Ishikawa (cell line): ENCODE measurements around the gene PLXNA3.

ENCODE experiments used
- CEBPB ChIP-seq: IDR thresholded peaks from 2 replicates; pipeline ENCODE4 v1.6.1; 2012
- CREB1 ChIP-seq: IDR thresholded peaks from 2 replicates; pipeline ENCODE4 v1.6.1; 2012; ENCODE audit warnings: low read depth
- EGR1 ChIP-seq: IDR thresholded peaks from 2 replicates; pipeline ENCODE4 v1.6.1; 2012
- EP300 ChIP-seq: IDR thresholded peaks from 2 replicates; pipeline ENCODE4 v1.6.1; 2012; ENCODE audit warnings: borderline replicate concordance
- FOXM1 ChIP-seq: IDR thresholded peaks from 2 replicates; pipeline ENCODE4 v1.6.1; 2012; ENCODE audit warnings: low read depth, borderline replicate concordance
- NFIC ChIP-seq: IDR thresholded peaks from 2 replicates; pipeline ENCODE4 v1.6.1; 2012
- RAD21 ChIP-seq: IDR thresholded peaks from 2 replicates; pipeline ENCODE4 v1.6.1; 2012; ENCODE audit warnings: low read depth
- TAF1 ChIP-seq: IDR thresholded peaks from 2 replicates; pipeline ENCODE4 v1.6.1; 2012; ENCODE audit warnings: low read depth, mild to moderate bottlenecking
- TCF12 ChIP-seq: IDR thresholded peaks from 2 replicates; pipeline ENCODE4 v1.6.1; 2012; ENCODE audit warnings: low read depth
- TEAD4 ChIP-seq: IDR thresholded peaks from 2 replicates; pipeline ENCODE4 v1.6.1; 2012
- YY1 ChIP-seq: IDR thresholded peaks from 2 replicates; pipeline ENCODE4 v1.6.1; 2012; ENCODE audit warnings: low read depth
- ZBTB7A ChIP-seq: IDR thresholded peaks from 2 replicates; pipeline ENCODE4 v1.6.1; 2012; ENCODE audit warnings: low read depth
- TF ChIP-seq, protein P1 (sequence below): IDR thresholded peaks from 2 replicates; pipeline ENCODE4 v1.6.1; 2012
- TF ChIP-seq, protein P2 (sequence below): IDR thresholded peaks from 2 replicates; pipeline ENCODE4 v1.6.1; 2012; ENCODE audit warnings: low read depth, mild to moderate bottlenecking
- TF ChIP-seq, protein P3 (sequence below): IDR thresholded peaks from 2 replicates; pipeline ENCODE4 v1.6.1; 2012

PLXNA3 gene

DNA sequence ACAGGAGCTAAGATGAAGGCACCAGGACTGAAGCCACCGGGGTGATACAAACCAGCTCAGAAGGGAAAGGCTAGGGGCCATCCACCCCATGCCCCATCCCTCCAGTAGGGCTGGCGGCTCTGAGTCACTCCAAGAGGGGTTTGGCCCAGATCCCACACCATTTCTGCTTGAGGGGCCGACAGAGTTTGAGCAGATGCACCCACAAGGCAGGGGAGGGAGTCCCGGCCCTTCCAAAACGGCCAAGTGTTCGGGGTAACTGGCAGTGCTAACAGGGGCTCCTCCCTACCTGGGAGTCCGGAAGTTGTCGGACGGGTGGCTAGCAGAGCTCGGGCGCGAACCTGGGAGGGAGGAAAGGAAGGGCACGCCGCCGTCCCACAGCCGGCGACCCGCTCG, 31.9 kb downstream of the PLXNA3 start:
- TF ChIP-seq TCF12 (no peak), FOXM1 (no peak), NFIC (no peak), YY1 (no peak), TEAD4 (no peak)
- TF ChIP-seq, protein P1, sequence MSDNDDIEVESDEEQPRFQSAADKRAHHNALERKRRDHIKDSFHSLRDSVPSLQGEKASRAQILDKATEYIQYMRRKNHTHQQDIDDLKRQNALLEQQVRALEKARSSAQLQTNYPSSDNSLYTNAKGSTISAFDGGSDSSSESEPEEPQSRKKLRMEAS: no peak
- TF ChIP-seq, protein P2, sequence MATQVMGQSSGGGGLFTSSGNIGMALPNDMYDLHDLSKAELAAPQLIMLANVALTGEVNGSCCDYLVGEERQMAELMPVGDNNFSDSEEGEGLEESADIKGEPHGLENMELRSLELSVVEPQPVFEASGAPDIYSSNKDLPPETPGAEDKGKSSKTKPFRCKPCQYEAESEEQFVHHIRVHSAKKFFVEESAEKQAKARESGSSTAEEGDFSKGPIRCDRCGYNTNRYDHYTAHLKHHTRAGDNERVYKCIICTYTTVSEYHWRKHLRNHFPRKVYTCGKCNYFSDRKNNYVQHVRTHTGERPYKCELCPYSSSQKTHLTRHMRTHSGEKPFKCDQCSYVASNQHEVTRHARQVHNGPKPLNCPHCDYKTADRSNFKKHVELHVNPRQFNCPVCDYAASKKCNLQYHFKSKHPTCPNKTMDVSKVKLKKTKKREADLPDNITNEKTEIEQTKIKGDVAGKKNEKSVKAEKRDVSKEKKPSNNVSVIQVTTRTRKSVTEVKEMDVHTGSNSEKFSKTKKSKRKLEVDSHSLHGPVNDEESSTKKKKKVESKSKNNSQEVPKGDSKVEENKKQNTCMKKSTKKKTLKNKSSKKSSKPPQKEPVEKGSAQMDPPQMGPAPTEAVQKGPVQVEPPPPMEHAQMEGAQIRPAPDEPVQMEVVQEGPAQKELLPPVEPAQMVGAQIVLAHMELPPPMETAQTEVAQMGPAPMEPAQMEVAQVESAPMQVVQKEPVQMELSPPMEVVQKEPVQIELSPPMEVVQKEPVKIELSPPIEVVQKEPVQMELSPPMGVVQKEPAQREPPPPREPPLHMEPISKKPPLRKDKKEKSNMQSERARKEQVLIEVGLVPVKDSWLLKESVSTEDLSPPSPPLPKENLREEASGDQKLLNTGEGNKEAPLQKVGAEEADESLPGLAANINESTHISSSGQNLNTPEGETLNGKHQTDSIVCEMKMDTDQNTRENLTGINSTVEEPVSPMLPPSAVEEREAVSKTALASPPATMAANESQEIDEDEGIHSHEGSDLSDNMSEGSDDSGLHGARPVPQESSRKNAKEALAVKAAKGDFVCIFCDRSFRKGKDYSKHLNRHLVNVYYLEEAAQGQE: no peak
- TF ChIP-seq, protein P3, sequence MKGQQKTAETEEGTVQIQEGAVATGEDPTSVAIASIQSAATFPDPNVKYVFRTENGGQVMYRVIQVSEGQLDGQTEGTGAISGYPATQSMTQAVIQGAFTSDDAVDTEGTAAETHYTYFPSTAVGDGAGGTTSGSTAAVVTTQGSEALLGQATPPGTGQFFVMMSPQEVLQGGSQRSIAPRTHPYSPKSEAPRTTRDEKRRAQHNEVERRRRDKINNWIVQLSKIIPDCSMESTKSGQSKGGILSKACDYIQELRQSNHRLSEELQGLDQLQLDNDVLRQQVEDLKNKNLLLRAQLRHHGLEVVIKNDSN: no peak

DNA sequence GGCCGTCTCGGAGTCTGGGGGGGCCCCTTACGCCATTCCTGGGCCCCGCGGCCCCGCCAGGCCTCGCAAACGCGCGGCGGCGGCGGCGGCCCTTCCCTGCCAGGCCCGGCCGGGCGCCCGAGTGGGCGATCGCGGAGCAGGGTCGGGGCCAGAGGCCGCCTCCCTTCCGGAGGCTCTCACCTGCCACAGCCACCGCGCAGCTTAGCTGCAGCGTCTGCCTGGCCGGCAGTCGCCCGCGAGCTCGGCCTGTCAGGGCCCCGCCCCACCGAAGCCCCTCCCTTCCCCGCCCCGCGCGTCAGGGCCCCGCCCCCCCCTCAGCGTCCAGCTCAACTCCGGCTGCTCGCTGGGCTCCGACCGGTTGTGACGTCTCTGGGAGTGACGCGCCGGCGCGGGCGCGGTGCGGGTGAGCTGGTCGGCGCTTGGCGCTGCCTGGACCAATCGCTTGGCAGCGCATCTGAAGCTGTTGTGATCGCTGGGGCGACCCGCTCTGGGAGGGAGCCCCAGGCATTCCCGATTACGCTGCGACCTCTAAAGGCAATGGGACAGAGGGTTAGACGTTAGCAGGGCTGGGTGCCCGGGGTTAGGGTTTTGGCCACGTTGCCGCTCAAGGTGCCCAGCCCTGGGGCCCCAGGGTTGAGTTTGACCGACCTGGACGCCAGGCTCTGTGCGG, 32.5 kb downstream of the PLXNA3 start, which contains the start of gene SLC10A3:
Gene SLC10A3, minus strand, starts transcription at position 216 of the 670 bp plus-strand sequence. CDS start 1,689 bp downstream, outside the sequence.
- TF ChIP-seq TEAD4 (no peak), YY1 (no peak), TCF12 (no peak), EP300 (no peak), CREB1 (peak; percentile 64), TAF1 (peak; percentile 68; the same call in 1 of the 2 replicates), ZBTB7A (no peak), RAD21 (no peak; the same call in 1 of the 2 replicates), NFIC (no peak), CEBPB (no peak), EGR1 (no peak), FOXM1 (no peak)
- TF ChIP-seq, protein P2: no peak
- TF ChIP-seq, protein P1: no peak
- TF ChIP-seq, protein P3: no peak

DNA sequence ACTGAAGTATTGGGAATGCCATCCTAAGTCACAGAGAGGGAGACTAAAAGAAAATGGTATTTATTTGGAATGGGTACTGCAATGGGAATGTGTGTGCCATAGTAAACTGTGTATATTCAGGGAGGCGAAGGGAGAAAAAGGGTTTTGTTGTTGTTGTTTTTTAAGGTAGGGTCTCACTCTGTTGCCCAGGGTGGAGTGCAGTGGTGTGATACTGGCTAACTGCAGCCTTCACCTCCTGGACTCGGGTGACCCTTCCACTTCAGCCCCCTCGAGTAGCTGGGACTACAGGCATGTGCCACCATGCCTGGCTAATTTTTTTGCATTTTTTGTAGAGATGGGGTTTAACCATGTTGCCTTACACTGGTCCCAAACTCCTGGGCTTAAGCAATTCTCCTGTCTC, 36.6 kb downstream of the PLXNA3 start:
- TF ChIP-seq CREB1 (no peak), EGR1 (no peak), YY1 (no peak), ZBTB7A (no peak), TCF12 (no peak), TEAD4 (no peak), NFIC (no peak), EP300 (no peak), TAF1 (no peak), RAD21 (no peak), CEBPB (no peak), FOXM1 (no peak)
- TF ChIP-seq, protein P2: no peak
- TF ChIP-seq, protein P3: no peak
- TF ChIP-seq, protein P1: no peak

DNA sequence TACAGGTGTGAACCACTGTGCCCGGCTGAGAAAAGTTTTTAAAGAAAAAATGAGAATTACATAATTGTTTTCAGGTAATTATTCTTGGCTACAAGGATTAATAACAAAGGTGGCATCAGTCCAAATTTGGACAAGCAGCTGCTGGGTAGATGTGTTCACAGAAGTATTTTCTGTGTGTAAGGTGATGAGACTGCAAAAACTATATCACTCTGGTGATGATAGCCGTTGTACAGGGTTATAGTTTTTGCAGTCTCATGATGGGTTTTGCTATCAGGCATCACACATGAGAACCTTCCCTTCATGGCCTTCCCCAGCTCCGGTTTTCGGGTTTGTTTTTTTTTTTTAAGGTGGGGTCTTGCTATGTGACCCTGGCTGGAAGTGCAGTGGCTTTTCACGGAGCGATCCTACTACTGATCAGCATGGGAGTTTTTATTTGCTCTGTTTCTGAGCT, 37.4 kb downstream of the PLXNA3 start:
- TF ChIP-seq, protein P1: no peak
- TF ChIP-seq CREB1 (no peak), RAD21 (no peak), TCF12 (no peak), ZBTB7A (no peak)
- TF ChIP-seq, protein P2: no peak
- TF ChIP-seq, protein P3: no peak
